NCI-H2029 treated with DMSO at 0.1 percent for 48 hours (cell line): ENCODE results near the gene TAPBPL.
A peak's percentile ranks its signal among the peaks of the same experiment; 100 is the strongest.
"Not testable (repeated sequence)": the region's sequence is repeated elsewhere in the genome, so short reads cannot be mapped to it uniquely, and the experiment has no call there.

ENCODE experiments used
- DNase-seq: peaks from one replicate; lab custom pipeline; 2025; lab: John Stamatoyannopoulos, UW

TAPBPL gene

DNA sequence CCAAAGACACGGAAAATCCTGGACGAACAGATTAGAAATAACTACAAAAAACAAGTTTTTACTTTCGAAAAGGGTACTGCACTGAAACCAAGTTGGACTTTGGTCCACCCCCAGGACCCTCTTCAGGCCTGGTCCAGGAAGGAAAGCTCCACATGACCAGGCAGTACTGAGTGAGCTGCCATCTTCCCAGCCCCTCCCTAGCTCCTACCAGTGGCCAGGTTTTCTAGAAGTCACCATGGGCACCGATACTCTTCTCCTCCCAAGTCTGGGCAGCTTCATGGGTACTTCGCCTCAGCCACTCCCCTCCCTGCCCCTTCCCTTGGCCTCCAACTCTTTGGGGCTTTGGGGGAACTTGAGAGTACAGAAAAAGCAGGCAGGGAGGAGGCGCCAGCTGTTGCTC lies 12.0 kb downstream of the TAPBPL start:
- DNase-seq, result no peak

DNA sequence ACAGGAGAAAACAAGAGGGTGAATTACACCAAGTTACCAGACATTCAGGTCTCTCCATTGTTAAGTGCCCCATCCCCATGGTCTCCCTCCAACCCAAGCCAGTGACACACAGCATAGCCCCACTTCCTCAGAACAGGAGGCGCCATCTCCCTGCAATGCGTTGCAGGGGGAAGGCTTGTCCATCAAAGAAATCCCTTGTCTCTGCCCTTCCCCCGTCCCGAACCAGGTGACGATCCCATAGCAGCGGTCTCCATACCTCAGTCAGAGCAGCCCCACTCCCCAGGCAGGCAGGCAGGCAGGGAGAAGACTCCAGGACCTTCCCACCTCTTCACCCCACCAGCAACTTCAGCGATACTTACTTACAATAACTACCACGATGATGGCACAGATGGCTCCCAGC lies 12.7 kb downstream of the TAPBPL start:
- no peak for DNase-seq

DNA sequence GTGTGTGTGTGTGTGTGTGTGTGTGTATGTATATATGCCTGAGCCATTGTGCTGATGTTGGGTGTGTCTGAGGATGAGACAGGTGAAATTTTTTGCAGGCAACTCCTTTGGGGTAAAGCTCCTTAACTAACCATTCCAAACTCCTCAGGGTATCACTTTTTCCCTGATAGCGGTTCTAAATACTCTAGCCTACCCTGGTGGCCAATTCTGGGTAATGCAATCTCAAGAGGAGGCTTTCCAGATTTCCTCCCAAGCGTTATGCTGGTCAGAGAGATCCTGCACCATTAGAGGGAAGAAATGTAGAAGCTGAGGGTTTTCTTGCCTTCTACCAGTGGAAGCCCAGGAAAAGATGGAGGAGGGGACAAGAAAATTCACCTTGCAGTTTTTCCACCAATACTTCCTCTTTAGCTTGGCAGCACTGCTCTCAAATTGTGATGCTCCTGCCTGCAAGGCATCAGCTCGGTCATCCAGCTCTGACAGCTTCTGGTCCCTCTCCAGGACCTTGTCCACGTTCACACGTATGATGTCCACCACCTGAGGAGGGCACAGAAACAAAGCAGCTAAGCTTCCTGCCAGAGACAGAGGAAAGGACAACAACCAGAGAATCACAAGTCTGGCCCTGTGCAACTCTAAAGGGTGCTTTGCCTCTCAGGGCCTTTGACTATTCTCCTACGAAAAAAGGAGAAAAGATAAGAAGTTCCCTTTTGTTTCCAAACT lies 13.8 kb downstream of the TAPBPL start:
- DNase-seq, result peak; percentile 66

DNA sequence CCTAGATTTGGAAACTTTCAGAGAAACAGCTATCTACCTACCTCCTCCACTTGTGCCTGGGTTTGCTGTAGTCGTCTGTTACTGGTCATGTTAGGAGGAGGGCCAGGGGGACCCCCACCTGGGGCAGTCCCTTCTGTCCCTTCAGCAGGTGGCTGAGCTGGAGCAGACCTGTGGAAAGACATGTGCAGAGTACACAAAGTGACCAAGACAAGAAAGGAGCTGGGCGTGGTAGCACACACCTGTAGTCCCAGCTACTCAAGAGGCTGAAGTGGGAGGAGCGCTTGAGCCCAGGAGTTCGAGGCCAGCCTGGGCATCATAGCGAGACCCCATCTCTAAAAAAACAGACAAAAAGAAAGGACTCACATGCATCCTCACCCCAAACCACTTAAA lies 14.3 kb downstream of the TAPBPL start:
- DNase-seq, result no peak

DNA sequence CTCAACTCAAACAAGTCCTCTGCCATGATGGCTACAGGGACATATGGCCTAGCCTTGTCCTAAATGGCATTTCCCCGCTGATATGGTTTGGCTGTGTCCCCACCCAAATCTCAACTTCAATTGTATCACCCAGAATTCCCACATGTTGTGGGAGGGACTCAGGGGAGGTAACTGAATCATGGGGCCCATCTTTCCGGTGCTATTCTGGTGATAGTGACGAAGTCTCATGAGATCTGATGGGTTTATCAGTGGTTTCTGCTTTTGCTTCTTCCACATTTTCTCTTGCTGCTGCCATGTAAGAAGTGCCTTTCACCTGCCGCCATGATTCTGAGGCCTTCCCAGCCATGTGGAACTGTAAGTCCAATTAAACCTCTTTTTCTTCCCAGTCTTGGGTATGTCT lies 14.9 kb downstream of the TAPBPL start:
- DNase-seq, result not testable (repeated sequence)

DNA sequence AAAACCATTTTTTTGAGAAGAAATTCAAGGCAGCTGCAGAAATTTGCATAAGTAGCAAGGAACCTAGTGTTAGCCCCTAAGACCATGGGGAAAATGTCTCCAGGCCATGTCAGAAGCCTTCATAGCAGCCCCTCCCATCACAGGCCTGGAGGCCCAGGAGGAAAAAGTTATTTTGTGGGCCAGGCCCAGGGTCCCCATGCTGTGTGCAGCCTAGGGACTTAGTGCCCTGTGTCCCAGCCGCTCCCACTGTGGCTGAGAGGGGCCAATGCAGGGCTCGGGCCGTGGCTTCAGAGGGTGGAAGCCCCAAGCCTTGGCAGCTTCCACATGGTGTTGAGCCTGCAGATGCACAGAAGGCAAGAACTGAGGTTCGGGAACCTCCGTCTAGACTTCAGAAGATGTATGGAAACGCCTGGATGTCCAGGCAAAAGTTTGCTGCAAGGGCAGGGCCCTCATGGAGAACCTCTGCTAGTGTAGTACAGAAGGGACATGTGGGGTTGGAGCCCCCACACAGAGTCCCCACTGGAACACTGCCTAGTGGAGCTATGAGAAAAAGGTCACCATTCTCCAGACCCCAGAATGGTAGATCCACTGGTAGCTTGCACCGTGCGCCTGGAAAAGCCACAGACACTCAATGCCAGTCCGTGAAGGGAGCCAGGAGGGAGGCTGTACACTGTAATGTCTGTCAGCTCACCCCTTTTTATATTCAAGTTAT lies 15.9 kb downstream of the TAPBPL start:
- DNase-seq, result not testable (repeated sequence)

DNA sequence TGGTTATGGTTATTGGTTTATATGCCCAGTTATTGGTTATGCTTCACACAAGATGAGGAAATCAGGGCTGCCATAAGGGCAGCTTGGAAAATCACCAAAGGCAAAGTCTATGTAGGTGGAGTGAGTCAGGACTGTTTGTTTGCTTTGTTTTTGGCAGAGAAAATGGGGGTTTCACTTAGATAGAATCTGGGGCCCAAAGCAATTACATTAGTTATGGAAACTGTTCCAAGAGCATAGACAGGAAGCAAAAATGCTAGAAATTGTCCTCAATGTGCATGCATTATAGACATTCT lies 16.4 kb downstream of the TAPBPL start:
- DNase-seq, result no peak

DNA sequence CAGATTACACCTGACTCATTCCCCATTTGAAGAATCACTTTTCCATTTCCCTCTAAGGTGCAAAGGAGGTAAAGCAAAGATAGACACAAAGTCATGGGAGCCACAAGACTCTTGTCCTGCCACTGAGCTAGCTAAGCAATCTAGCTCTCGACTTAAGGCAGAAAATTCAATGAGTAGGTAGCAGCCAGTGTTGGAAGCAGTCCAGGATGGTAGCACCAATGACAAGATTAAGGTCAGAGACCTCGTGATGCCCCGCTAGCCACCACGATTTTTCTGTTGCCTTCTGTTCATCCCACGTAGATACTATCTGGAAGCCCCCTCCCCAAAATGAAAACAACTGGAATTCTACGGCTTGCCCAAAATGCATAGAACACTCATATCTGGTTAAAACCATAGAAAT lies 17.2 kb downstream of the TAPBPL start:
- DNase-seq, result no peak

DNA sequence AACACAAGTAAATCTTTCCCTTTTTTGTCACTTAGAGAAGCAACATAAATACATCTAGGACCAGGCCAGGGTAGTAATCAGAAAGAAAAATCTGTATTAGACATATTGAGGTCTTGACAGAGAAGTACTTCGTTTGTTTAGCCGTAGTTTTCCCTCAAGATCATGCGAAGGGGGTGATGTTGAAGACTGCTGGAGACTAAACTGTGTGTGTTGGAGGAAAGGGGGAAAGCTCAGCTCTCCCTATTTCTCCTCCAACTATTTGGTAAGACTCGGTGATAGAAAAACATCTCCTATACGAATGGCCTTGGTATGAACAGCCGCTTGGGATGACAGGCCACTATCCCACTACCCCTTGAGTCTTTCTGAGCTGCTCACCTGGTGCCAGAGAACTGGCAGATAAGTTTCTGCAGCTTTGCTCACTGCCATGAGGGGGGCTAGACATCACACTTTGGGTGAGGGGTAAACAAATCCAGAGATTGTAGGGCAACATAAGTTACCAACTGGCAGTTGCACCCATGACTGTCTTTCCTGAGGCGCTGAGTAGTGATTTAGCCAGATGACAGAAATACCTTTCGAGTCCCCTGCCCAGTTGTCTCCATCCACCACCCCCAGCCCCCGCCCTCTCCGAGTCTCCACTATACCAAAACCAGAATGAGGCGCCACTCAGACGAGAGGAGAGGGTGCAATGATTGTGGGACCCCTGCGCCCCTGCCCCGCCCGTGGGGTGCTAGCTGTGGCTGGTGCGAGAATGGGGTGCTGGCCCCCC lies 17.9 kb downstream of the TAPBPL start:
- no peak for DNase-seq

DNA sequence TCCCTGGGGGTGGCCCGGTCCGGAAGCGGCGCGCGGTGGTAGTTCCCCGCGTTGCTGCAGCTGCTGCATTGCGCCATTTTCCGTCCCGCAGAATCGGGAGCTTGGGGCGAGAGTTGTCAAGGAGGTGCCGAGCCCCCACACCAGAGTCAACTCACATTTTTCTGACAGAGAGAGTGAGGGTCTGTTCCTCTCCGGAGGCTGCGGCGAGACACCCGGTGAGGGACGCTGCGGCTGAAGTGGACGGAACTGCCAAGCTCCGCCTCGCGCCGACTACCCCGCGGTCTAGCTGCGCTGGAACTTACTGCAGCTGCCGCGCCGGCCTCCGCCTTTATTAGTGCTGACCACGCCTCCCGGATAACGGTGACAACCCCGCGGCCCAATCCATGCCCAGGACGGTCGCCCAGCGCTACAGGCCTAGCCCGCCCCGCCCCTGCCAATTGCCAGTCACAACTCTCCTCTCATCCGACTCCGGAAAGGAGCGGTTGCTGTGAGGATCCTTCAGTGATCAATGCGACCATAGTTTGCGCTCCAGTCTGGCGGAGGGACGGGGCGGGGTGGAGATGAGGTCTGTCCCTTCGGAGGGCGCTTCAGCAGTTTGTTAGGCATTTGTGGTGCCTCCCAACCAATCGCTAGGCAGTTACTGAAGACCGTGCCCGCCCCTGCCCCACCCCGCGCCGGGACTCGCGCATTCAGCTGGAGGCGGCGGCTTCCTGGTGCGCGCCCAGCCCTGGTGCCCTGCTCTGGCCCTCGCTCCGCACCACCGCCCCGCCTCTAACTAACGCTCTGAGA lies 18.7 kb downstream of the TAPBPL start, which contains the start of gene VAMP1:
VAMP1 (minus strand) TSS at position 303 of the 789 bp plus-strand sequence; CDS start at position 157, 146 bp downstream.
- DNase-seq, result peak; percentile 89

DNA sequence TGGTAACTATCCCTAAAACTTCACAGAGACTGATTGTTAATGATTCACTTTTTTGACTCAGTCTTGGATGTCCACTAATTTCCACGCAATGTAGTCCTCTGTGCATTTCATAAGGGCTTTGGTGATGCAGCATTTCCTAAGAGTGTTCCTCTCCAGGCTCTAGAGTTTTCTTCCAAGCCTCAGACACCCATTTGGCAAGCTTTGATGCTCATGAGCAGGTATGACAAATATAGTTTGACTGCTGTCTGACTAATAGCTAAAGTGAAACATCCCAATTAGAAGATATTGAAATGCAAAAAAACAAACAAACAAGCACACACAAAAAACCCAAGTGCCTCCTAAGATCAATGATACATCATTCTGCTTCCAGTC lies 20.1 kb downstream of the TAPBPL start:
- DNase-seq, result no peak

DNA sequence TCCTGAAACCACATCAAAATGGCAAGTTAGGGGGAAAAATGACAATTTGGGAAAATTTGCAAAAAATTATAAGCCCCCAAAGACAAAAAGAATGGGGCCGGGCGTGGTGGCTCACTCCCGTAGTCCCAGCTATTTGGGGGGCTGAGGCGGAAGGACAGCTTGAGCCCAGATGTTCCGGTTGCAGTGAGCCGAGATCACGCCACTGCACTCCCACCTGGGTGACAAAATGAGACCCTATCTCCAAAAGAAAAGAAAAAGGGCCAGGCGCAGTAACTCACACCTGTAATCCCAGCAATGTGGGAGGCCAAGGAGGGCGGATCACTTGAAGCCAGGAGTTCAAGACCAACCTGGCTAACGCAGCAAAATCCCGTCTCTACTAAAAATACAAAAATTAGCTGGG lies 20.6 kb downstream of the TAPBPL start:
- DNase-seq, result no peak

DNA sequence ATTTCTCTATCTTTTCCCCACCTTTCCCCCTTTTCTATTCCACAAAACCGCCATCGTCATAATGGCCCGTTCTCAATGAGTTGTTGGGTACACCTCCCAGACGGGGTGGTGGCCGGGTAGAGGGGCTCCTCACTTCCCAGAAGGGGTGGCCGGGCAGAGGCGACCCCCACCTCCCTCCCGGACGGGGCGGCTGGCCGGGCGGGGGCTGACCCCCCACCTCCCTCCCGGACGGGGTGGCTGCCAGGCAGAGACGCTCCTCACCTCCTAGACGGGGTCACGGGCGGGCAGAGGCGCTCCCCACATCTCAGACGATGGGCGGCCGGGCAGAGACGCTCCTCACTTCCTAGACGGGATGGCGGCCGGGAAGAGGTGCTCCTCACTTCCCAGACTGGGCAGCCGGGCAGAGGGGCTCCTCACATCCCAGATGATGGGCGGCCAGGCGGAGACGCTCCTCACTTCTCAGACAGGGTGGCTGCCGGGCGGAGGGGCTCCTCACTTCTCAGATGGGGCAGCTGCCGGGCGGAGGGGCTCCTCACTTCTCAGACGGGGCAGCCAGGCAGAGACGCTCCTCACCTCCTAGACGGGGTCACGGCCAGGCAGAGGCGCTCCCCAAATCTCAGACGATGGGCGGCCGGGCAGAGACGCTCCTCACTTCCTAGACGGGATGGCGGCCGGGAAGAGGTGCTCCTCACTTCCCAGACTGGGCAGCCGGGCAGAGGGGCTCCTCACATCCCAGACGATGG lies 23.6 kb downstream of the TAPBPL start:
- DNase-seq, result not testable (repeated sequence)

DNA sequence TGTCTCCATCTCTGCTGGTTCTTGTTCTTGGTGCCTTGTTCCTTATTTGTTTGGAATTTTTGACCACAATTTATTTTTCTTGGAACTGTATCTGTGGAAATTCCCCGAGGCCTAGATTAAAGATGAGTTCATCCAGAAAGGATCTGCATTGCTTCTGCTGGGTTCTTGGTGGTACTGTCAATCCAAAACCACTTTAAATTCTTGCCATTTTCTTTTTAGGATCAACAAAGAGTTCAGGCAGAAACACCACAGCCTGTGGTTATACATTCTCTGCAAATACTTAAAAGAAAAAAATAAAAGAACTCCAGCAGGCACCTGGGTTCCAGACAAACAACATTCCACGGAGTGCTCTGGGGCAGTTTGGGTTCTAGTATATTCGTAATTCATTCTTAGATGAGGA lies 24.6 kb downstream of the TAPBPL start:
- DNase-seq, result no peak

DNA sequence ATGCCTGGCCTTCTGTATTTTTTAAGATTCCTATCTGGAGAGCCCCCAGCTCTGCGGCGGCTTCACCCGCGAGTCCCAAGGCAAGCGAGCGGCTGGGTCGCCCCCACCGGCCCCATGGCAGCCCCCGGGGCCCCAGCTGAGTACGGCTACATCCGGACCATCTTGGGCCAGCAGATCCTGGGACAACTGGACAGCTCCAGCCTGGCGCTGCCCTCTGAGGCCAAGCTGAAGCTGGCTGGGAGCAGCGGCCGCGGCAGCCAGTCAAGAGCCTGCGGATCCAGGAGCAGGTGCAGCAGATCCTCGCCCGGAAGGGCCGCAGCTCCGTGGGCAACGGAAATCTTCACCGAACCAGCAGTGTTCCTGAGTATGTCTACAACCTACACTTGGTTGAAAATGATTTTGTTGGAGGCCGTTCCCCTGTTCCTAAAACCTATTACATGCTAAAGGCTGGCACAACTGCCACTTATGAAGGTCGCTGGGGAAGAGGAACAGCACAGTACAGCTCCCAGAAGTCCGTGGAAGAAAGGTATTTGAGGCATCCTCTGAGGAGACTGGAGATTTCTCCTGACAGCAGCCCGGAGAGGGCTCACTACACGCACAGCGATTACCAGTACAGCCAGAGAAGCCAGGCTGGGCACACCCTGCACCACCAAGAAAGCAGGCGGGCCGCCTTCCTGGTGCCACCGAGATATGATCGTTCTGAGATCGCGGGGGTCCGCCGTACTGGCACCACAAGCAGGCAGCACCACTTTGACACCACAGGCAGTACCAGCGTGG lies 25.9 kb downstream of the TAPBPL start:
- DNase-seq, result not testable (repeated sequence)

DNA sequence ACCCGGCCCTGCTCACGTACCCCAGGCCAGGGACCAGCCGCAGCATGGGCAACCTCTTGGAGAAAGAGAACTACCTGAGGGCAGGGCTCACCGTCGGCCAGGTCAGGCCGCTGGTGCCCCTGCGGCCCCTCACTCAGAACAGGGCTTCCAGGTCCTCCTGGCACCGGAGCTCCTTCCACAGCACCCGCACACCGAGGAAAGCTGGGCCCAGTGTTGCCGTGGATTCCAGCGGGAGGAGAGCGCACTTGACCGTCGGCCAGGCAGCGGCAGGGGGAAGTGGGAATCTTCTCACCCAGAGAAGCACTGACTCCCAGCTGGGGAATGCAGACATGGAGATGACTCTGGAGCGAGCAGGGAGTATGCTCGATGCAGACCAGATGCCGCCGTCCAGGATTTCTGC lies 26.6 kb downstream of the TAPBPL start:
- DNase-seq, result no peak

DNA sequence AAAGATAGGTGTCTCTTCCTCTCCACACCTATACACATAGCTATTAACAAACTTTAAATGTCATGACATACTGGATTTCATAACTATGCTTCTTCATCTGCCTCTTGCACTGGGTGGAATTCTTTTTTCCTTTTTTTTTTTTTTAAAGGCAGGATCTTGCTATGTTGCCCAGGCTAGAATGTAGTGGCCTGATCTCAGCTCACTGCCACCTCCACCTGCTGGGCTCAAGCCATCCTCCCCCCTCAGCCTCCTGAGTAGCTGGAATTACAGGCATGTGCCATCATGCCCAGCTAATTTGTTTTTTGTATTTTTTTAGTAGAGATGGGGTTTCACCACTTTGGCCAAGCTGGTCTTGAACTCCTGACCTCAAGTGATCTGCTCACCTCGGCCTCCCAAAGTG lies 36.4 kb downstream of the TAPBPL start:
- DNase-seq, result no peak

DNA sequence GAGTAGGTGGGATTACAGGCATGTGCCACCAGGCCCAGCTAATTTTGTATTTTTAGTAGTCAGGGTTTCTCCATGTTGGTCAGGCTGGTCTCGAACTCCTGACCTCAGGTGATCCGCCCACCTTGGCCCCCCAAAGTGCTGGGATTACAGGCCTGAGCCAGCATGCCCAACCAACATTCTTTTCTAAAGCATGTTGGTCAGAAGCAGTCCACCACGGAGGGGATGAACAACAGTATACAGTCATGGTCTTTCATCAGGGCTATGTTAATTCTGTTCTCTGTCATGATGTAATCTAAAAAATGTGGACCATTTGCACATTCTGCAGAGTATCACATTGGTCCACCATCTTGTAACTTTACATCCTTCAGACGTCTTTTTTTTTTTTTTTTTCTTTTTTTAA lies 37.6 kb downstream of the TAPBPL start:
- DNase-seq, result no peak

DNA sequence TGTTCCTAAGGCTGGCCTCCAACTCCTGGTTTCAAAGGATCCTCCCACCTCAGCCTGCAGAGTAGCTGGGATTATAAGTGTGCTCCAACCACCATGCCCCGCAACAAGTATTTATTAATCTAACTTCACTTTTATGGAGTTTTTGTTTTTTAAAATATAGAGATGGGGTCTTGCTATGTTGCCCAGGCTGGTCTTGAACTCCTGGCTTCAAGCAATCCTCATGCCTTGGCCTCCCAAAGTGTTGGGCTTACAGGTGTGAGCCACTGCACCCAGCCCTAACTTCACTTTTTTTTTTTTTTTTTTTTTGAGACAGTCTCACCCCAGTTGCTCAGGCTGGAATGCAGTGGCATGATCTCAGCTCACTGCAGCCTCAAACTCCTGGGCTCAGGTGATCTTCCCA lies 38.8 kb downstream of the TAPBPL start:
- not testable (repeated sequence) for DNase-seq

DNA sequence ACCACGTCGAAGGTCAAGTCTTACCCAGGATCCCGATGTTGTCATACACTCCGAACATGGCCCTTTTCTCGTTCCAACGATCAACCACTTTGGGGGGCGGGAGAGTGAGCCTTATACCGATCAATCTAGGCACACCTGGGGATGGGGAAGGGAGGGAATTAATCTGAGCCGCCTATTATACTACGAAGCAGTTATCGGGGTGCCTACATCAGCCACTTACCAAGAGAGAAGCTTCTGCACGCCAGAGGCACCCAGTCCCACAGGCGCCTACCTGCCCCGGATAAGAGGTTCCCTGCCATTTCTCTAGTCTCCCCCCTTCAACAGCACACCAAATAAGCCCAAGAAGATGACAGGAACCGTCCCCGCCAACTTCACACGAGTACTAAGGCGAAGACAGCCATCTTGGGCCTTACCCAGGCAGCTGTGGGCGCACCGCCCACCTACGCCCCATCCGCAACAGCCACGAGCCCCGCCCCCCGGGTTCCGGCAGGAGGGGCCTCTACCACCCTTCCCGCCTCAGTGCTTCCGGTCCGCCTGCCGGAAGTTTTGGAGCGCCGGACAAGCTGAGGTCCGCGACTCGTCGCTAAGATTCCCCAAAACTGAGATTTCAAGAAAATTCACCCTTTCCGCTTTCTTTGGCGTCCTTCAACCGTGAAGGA lies 41.1 kb downstream of the TAPBPL start, which contains the start of gene MRPL51:
MRPL51 (minus strand) TSS at position 425 of the 659 bp plus-strand sequence; CDS start at position 299, 126 bp downstream.
- DNase-seq, result peak; percentile 84
